NCI-H2171 (cell line): Measurements from ENCODE around the gene EFCAB7.
"Not testable (repeated sequence)": the region's sequence is repeated elsewhere in the genome, so short reads cannot be mapped to it uniquely, and the experiment has no call there.

Experiments used
- DNase-seq: peaks from one replicate; lab custom pipeline; 2025; lab: John Stamatoyannopoulos, UW

EFCAB7 gene

GRCh38 chr1:63548303-63548702, 25.0 kb downstream of the EFCAB7 start:
- DNase-seq = no peak

GRCh38 chr1:63548877-63549276, 25.6 kb downstream of the EFCAB7 start:
- no peak for DNase-seq

- no peak for DNase-seq
These were observed 32.2 kb downstream of the EFCAB7 start for GRCh38 chr1:63555480-63555879.

GRCh38 chr1:63557365-63557987, 34.2 kb downstream of the EFCAB7 start:
- no peak for DNase-seq

- DNase-seq = no peak
These were observed 36.0 kb downstream of the EFCAB7 start for GRCh38 chr1:63559357-63559756.

GRCh38 chr1:63563745-63564144, 40.4 kb downstream of the EFCAB7 start:
- DNase-seq = no peak

GRCh38 chr1:63569068-63569467, 45.7 kb downstream of the EFCAB7 start:
- no peak for DNase-seq

- DNase-seq = no peak
These were observed 46.5 kb downstream of the EFCAB7 start for GRCh38 chr1:63569640-63570316.

GRCh38 chr1:63572686-63573085, 49.4 kb downstream of the EFCAB7 start:
- not testable (repeated sequence) for DNase-seq

GRCh38 chr1:63574203-63574796, 51.0 kb downstream of the EFCAB7 start:
- not testable (repeated sequence) for DNase-seq

- peak; percentile 2 for DNase-seq
These were observed 52.1 kb downstream of the EFCAB7 start for GRCh38 chr1:63575340-63575826.

GRCh38 chr1:63586326-63586725, 63.0 kb downstream of the EFCAB7 start:
- DNase-seq = not testable (repeated sequence)

GRCh38 chr1:63590166-63590560, 66.8 kb downstream of the EFCAB7 start:
- no peak for DNase-seq

- no peak for DNase-seq
These were observed 69.4 kb downstream of the EFCAB7 start for GRCh38 chr1:63592536-63593302.

- DNase-seq = peak; percentile 74
These were observed 70.1 kb downstream of the EFCAB7 start, which contains the start of gene PGM1 for GRCh38 chr1:63593303-63593885. TSS of gene PGM1 (plus strand) at chr1:63593411. CDS start at chr1:63593489, 78 bp downstream.

- DNase-seq = peak; percentile 29
These were observed 70.7 kb downstream of the EFCAB7 start for GRCh38 chr1:63593886-63594605.

- no peak for DNase-seq
These were observed 72.1 kb downstream of the EFCAB7 start for GRCh38 chr1:63595435-63595834.

- DNase-seq = no peak
These were observed 76.5 kb downstream of the EFCAB7 start for GRCh38 chr1:63599799-63600198.

GRCh38 chr1:63600248-63600647, 76.9 kb downstream of the EFCAB7 start:
- no peak for DNase-seq

- no peak for DNase-seq
These were observed 77.7 kb downstream of the EFCAB7 start for GRCh38 chr1:63601061-63601460.

- DNase-seq = no peak
These were observed 78.1 kb downstream of the EFCAB7 start for GRCh38 chr1:63601463-63601862.
